Cerebellar nuclear complex (tissue), 1 donor: ENCODE results near the gene GRIA2.
"Not testable (repeated sequence)": the region's sequence is repeated elsewhere in the genome, so short reads cannot be mapped to it uniquely, and the experiment has no call there.

Experiments used
- DNase-seq, 2 experiments: peaks; one replicate each; lab custom pipeline; 2025; lab: John Stamatoyannopoulos, UW

GRIA2 gene

DNA sequence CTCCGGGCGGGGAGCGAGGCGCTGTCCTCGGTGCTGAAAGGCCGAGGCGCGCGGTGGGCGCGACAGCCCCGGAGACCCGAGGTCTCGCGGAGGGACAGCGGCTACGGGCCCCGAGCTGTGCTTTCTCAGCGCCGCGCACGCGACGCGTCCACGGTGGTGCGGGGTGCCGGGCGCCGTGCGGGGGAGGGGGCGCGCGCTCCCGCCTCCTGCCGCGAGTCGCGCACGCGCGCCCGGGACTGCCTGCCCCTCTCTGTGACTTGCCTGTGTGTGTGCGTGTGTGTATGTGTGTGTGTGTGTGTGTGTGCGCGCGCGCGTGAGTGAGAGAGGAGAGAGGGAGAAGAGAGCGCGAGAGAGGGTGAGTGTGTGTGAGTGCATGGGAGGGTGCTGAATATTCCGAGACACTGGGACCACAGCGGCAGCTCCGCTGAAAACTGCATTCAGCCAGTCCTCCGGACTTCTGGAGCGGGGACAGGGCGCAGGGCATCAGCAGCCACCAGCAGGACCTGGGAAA is at the start of gene GRIA2:
Gene GRIA2 (plus strand): TSS at position 358 of the 511 bp plus-strand sequence. CDS start 315 bp downstream, outside the sequence.
- DNase-seq = peak; percentile 37 to 56

DNA sequence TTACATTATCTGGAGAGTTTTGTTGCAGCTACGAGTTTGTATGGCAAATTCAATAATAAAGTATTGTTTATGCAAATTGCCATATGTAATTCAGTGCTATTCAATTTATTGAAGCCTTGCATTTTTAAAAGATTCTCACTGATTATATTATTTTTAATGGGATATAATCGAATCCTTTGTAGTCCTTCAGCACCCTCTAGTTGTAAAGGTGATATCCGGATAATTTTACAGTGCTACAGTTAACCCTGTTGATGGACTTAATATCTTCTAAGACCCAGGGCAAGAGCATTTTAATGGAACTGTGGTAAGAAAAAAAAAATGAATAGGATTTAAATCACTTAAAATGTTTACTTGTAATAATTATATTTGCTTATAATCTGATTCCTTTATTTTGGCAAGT is 48.5 kb upstream of the GRIA2 start:
- DNase-seq = no peak

DNA sequence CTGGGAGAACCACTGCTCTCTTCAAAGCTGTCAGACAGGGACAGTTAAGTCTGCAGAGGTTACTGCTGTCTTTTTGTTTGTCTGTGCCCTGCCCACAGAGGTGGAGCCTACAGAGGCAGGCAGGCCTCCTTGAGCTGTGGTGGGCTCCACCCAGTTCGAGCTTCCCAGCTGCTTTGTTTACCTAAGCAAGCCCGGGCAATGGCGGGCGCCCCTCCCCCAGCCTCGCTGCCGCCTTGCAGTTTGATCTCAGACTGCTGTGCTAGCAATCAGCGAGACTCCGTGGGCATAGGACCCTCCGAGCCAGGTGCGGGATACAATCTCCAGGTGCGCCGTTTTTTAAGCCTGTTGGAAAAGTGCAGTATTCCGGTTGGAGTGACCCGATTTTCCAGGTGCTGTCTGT is 40.3 kb upstream of the GRIA2 start:
- DNase-seq = not testable (repeated sequence)

DNA sequence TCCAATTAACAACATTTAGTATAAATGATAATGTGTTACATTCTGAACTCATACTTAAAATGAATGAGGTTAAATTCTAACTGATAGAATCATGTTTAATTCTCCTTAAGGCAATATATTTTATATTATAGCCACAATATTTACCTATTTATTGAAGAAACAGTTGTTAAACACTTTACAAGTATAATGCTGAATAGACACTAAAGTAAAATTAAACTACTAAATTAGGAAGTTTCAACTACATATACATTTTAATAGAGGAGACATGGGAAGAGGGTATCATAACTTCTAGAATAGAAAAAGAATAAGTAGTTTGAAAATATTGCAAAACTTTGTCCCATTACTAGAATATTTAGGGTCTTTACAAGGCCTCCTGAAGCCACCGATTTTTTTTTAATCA is 36.2 kb upstream of the GRIA2 start:
- DNase-seq = no peak

DNA sequence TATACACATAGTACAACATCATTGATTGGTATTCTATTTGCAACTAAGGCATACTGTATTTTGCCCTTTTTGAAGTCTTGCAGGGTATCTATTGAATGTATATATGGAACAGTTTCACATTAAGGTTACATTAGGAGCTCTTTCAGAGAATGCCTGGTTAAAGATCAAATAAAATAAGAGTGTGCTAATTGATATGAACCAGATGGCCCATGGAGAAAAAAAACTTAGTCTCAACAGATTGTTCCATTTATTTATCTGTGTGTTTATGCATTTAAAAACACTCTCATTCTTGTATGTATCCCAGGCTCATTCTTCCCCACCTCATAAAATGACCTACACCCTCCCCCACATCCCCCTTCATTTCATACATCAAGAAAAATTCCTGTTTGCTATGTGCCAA is 35.2 kb upstream of the GRIA2 start:
- DNase-seq = no peak

DNA sequence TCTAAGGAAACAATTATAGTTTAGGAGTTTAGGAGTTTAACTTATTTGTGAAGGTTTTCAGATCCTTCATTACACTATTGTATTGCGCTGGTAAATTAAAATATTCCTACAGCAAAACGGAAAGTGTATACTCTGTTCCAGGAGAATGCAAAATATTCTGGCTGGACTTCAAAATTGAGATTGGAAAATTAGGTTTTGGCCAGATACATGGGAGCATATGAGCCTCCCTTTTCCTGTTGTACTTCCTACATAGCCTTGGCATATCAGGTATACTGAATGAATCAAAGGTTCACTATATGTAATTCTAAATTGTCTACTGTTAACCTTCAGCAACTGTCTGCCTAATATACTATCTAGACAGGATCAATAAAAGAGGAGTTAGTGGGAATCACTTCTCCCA is 25.2 kb upstream of the GRIA2 start:
- DNase-seq = no peak

DNA sequence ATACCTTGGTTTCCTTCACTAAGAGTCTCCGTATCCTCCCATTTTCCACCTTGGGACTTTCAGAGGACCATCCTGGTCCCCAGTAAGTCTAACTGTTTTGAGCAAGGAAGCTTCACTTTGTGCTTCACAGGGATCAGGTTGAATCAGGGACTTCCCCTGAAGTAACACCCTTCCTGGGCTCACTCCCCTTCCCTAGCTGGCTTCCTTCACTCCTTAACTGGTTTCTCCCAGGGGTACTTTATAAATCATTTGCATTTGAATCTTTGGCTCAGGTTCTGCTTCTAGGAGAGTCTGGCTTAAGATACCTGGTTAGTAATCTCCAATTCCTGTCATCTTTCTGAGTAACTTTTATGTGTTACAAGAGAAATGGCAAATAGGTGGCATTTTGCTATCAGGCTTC is 24.5 kb upstream of the GRIA2 start:
- DNase-seq = no peak

DNA sequence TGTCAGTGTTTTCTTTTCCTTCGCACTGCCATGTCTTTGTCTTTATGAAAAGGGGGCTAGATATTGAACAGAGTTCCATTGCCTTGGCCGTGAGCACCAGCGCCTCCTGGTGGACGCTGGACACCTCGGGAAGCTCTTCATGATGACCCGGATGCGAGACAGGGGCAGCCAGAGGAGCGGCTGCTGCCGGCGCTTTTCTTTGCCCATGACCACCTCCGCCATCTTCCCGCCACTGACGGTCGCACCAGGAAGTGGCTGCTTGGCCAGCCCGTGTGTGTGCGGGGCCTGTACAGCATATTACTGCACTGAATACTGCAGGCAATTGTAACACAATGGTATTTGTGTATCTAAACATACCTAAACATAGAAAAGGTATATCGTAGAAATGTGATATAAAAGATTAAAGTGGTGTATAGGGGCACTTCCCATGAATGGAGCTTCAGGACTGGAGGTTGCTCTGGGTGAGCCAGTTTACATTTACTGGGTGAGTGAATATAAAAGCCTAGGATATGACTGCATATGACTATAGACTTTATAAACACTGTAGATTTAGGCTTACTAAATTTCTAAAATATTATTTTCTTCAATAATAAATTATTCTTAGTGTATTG is 15.8 kb upstream of the GRIA2 start:
- no peak for DNase-seq

DNA sequence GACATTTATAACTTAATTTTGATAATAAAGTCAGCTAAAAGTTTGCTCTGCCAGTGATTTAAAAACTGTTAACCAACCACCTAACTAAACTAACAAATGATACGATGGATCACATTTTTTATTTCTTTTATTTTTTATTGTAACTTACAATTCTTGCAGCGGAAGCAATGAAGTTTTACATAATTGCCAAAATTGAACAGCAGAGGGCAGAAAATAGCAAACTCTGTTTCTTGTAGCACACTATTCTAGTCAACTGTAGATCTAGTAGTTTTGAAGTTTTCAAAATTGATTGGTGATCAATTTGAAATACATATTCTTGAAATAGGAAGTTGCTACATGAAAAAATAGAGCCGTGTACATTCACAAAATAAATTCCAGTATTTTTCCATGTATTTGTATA is 2.8 kb upstream of the GRIA2 start:
- DNase-seq = no peak

DNA sequence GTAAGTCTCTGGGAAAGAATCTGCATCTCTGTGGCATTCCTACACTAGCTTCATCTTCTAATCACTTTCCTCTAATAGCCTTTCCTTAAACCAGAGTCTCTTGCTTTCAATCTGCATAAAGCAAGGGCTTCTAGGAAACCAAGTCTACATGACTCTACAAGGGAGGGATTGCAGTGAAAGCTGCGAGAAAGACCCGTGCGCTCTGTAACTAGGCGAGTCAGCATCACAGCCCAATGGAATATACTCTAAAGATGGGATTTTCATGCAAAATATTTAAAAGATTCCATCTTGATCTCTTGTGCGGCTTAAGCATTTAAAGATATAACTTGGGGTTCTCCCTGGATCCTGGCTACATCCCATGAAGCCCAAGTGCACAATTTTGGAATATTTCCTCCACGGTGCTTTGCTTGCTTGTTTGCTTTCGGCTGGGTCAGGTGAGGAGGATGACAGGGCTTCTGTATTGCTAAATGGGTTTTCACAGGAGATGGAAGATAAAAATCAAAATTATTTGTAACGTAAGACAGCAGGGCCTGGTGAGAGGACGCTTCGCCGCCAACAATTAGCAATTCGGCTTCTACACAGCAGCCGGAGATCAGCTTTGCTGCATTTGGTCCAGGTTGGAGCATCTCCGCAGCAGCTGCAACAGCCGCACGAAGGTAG is 687 bp upstream of the GRIA2 start:
- peak in 1 of 2 experiments; percentile 48 for DNase-seq

DNA sequence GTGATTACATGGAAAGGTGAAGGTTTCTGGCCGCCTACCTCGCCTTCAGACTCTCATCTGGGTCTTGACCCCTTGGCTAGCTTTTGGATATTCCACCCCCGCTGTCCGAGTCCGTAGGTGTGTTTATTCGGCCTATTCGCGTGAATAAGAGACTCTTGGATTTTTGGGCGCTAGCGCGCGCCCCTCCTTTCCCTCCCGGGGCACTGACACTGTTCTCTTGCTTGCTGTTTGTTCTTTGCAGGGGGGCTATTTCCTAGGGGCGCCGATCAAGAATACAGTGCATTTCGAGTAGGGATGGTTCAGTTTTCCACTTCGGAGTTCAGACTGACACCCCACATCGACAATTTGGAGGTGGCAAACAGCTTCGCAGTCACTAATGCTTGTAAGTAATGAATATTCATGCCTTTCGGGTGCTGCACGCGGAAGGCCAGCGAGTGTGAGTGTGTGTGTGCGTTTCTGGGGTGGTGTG is 932 bp downstream of the GRIA2 start:
- DNase-seq = no peak

DNA sequence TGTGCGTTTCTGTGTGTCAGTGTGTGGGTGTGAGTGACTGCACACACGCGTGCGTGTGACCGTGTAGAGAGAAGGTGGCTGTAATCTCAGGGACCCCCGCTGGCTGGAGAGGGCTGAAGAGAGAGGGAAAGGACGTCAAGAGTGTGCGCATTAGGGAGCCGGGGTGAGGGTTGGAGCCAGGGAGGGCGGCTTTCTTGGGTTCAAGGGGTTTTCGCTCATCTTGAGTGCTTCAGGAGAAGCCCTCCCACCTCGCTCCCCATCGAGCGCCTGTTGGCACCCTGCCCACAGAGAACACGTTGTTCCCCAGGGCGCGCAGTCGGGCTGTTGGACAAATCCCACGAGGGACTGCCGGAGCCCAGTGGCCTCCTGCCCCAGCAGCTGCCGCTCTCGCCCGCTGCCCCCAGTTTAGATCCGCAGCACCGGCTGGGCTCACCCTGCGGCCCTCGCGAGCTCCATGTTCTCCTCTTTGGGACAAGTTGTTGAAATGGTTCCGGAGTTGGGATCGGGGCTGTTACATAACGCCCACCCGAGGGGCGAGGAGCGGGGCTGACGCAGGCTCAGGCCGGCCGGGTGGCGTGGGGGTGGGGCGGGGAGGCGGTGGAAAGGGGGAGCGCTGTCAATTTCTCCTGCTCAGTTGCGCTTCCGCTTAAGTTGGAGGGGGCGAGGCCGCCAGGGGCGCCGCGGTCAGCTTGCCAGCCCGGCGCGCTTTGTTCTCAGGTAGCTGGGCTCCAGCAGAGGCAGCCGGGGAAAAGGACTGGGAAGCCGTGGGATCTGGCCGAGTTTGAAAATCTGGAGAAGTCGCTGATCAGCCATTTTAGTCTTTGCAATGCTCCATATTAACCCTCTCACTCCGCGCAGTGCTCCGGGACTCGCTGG is 1.6 kb downstream of the GRIA2 start:
- peak in 1 of 2 experiments; percentile 45 for DNase-seq

DNA sequence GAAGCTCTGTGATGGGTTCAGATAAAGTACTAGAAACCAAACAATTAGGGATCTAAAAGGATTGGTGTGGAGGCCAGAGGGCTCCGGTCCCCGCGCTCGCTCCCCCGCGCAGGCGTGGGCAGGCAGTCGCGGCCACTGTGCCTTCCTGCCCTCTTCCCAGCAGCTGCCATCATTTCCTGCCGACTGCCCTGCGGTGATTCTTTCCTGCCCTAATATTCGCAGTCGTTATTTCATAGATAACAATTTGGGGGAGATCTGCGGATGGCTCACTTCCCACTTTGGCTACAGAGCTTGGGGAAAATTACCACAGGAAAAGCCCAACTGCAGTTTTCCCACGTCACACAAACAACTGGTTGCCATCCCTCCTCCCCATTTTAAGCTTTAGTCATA is 2.2 kb downstream of the GRIA2 start:
- peak in 1 of 2 experiments; percentile 23 for DNase-seq

DNA sequence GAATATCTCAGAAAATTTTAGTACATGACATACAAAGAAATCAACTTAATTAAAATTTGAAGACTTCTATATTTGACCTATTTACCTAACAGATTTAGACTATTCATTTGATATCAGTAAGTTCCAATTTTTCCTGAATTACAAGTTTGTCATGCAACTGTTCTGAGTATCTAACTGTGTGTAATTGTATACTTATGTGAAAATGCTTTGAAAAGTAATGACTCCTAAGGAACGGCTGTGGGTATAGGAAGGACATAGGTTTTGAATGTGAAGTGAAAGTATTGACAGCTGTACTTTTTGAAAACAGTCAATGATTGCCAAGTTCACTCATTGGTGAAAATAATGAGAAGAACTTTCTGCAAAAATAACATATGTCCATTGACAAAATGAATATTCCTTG is 2.9 kb downstream of the GRIA2 start:
- DNase-seq = no peak

DNA sequence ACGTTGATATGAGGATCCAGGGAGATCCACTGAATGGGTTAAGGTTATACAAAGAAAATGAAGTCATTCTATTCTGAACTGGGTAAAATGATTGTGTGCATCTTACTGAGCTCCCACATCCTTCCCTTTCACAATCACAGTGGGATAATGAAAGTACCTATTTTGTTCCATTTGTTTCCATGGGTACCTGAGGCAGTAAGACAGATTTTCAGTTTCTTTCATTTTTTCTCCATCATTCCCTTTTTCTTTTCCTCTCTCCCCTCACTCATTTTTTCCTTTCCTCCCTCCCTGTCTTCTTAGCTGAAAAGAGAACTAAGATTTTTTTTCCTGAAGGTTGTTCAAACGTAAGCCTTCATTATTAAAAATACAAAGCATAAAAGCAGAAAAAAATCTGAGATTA is 4.6 kb downstream of the GRIA2 start:
- DNase-seq = no peak

DNA sequence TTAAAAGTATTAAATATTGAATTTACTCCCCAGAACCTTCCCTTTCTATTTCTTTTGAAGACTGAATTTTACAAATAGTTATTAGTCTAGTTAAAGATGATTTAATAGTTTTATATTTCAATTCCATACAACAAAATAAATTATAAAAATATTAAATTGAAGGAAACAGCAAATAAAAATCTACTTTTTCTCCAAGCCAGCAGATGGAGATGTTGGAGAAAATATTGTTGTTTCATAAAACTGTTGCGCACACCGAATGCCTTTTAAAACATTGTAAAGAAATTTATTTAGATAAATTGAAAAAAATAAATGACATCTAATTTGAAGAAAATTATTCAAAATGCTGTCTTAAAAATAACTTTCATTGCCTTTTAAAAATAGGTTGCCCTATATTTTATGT is 5.5 kb downstream of the GRIA2 start:
- DNase-seq = no peak

DNA sequence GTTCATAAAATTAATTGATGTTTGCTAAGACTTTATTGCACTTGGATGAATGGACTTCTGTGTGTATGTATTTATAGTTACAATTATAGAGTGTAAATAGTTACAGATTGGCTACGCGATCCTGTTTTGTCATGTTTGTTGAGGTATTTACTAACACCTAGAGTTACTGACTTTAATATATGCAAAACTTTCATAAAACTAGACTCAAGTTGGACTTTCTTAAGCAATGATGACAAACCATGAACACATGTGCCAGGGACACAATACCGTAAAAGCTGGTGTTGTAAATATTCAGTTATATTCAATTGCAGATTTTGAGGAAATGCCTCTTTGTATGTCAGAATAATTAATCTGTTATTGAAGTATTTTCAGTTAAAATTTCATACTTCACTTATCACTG is 6.1 kb downstream of the GRIA2 start:
- no peak for DNase-seq

DNA sequence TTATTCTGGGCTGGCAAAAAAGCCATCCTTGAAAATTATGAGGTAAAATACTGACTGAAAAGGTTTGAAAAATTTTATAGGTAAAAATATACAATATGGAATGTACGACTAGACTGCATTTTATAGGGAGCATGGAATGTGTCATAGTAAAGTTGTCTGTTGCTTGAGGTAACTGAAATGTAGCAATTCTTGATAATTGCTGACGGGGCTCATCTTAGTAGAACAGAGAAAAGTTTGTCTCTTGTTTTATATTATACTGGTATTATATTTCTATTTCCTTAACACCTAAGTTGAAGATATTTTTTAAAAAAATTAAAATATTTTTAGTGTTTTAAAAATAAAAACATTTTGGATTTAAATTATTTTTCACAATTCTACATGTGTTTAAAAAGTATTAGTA is 11.0 kb downstream of the GRIA2 start:
- no peak for DNase-seq

DNA sequence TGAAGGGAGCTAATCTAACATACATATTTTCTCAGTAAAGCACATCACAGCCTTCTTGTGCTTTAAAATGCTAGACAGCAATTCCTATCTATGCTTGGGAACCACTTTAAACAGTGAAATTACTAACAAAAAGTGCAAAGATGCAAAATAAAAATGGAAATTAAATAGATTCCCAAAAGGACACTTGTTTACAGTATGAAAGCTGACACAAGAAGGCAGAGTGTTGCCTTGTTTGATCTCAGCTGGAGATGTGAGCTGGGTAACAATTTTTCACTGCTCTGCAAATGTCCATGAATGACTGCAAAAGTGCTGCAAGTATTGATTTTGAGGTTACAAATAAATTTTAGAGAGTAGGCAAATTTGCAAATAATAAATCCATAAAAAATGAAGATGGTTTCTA is 22.3 kb downstream of the GRIA2 start:
- no peak for DNase-seq

DNA sequence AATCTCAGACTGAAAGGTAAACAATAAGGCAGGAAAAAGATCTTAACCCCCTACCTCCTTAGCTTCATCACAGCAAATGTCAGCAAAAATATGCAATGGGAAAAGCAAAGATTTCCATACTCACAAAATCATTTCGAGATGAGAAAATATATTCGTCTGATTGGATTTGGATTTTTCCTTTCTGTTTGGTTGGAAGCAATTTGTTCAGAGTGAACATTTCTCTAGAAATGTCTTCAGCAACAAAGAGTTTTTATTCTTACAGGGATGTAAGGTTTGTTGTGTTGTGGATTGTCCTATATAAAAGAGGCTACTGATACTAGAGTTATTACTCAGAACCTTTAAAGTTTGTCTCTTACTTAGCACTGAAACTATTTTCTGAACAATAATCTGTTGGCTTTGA is 23.8 kb downstream of the GRIA2 start:
- no peak for DNase-seq

DNA sequence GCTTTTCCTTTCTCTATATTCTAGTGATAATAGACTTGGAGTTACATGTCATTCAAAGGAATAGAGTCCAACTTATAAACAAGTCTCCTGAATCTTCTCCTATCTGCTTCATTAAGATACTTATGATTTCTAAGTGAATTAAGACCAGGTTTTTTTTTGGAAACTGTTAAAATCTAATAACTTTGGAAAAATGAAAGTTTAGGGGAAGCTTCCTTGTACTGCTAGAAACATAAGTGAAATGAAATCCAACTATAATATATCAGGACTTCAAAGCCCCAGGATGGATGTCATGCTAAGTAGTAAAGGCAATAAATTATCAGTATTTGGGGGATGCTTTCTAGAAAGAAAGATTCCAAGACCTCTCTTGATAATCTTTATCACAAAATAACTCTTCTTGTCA is 24.8 kb downstream of the GRIA2 start:
- no peak for DNase-seq

DNA sequence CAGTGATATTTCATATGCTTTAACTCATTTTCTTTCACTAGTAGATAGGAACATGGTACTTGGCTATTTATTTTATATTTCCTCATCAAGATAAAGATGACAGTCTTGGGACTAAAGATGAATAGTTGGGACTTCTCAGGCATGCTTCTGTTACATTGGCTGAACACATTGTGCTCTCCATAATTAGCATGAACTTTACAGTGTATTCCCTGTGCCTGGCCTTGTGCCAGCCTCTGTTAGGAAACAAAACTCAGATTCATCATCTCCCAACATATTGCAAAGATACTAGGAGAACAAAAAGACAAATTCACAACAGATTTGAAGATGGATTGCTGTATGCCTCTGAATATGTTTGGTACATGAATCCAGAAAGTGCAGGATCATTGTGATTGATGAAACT is 26.4 kb downstream of the GRIA2 start:
- DNase-seq = no peak

DNA sequence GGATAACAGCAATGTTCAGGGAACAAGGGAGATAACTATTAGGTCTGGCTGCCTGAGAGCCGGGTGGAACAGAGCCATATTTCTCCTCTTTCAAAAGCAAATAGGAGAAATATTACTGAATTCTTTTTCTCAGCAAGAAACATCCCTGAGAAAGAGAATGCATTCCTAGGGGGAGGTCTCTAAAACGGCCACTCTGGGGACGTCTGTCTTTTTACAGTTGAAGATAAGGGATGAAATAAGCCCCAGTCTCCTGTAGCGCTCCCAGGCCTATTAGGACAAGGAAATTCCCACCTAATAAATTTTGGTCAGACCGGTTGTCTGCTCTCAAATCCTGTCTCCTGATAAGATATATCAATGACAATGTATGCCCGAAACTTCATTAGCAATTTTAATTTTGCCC is 37.6 kb downstream of the GRIA2 start:
- not testable (repeated sequence) for DNase-seq
